GM20000 (cell line): Measurements from ENCODE around the gene TMEM234.

Source experiments
- DNase-seq: peaks from one replicate; pipeline ENCODE4 v3.0.0; 2012; ENCODE audit warnings: low spot score
- CTCF ChIP-seq: IDR thresholded peaks from 2 replicates; pipeline ENCODE4 v1.5.1; 2012; ENCODE audit warnings: mild to moderate bottlenecking, control low read depth; ENCODE audit errors: extremely low read depth, missing control alignments

The TMEM234 gene

DNA sequence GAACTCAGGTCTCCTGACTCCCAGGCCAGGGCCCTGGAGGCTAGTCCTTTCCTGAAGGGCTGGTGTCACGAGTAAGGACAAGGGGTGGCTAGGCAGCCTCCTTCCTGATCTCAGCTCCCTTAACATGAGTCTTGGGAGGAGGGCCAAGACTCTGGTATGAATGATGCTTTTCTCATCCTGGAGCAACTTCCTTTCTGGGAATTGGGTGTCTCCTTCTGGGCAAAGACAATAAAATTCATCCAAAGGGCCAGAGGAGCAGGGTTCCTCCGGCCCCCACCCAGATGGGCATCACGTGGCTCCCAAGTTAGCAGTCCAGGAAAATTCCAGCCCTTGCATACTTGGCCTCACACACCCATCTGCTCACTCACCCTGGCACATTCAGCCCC is 24.7 kb upstream of the TMEM234 start, which contains the start of gene FAM167B:
Gene FAM167B, plus strand, starts transcription at position 335 of the 386 bp plus-strand sequence. CDS start 200 bp downstream, outside the sequence.
- no peak for DNase-seq

DNA sequence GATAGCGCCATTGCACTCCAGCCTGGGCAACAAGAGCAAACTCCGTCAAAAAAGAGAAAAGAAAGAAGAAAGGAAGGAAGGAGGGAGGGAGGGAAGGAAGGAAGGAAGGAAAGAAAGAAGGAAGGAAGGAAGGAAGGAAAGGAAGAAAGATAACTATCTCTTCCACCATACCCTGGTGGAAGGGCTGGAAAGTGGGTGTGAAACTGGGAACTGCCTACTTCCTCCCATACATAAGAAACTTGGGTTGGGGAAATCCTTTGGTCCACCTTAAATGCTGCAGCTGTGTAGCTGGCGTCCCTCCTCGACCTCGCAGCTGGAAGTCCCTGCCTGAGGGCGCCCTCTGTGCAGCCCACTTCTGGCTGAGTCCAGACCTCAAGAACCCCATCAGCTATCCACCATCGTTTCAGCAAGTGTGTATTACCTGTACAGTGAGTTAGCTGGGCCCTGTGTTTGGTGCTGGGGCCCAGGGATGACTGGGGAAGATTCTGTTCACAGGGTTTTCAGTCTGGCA is 20.2 kb upstream of the TMEM234 start:
- DNase-seq = peak; percentile 47
- TF ChIP-seq CTCF = no peak

More for the DNA sequence above, 24.7 kb upstream of the TMEM234 start, which contains the start of gene FAM167B:
- TF ChIP-seq CTCF = no peak

GRCh38 chr1:32241001-32241763 is 19.0 kb upstream of the TMEM234 start:
- DNase-seq = peak; percentile 73
- TF ChIP-seq CTCF = no peak

GRCh38 chr1:32240140-32240951 is 18.2 kb upstream of the TMEM234 start:
- TF ChIP-seq CTCF = no peak
- peak; percentile 45 for DNase-seq

DNA sequence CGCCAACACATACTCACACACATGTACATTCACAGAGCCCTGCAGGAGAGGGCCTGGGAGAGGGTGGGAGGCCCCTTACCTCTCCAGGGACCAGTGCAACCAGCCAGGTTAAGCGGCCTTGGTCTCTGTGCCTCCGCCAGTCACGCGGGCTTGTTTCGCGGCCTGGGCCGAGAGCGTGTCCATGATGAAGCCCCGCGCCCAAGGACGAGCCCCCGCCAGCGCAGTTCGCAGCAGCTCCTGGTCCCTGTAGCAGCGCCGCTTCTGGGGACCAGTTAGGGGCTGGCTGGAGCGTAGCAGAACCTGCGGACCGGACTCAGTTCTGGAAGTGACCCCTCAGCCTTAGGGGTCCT is 17.6 kb upstream of the TMEM234 start:
- DNase-seq = no peak
- TF ChIP-seq CTCF = no peak

- TF ChIP-seq CTCF = no peak
- DNase-seq = no peak
Observed at GRCh38 chr1:32239337-32239736, 17.2 kb upstream of the TMEM234 start.

DNA sequence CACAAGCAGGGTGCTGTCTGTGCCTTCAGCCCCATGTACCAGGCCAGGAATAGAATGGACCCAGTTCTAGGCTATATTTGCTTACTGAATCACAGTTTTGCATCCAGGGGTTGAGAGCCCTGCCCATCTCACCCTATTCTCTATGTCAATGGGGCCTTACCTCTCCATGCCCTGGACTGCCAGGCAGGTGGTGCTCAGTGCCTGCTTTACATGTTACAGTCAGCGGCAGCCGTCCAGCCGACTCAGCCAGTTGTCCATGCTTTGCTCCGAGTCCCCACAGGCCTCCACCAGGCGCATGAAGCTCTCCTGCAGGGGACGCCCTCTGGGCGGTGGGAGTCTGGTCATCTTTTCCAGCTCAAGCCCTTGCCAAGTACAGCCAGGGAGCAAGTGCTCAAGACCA is 12.6 kb upstream of the TMEM234 start:
- no peak for TF ChIP-seq CTCF

More for the DNA sequence above, 12.6 kb upstream of the TMEM234 start:
- DNase-seq = no peak
